Astrocyte (in vitro differentiated cells and primary cell): Measurements from ENCODE around the gene TPRG1.

Experiments used
- EZH2 ChIP-seq: IDR thresholded peaks from 2 replicates; pipeline ENCODE4 v1.6.1; 2012; ENCODE audit warnings: mild to moderate bottlenecking, low read length, inconsistent platforms; ENCODE audit not compliant: insufficient read depth
- TF ChIP-seq, protein P1 (sequence below): IDR thresholded peaks from 2 replicates; pipeline ENCODE4 v1.5.1; 2011; ENCODE audit warnings: low read depth, mild to moderate bottlenecking, inconsistent platforms, low read length, moderate library complexity; ENCODE audit not compliant: insufficient read depth

DNA sequence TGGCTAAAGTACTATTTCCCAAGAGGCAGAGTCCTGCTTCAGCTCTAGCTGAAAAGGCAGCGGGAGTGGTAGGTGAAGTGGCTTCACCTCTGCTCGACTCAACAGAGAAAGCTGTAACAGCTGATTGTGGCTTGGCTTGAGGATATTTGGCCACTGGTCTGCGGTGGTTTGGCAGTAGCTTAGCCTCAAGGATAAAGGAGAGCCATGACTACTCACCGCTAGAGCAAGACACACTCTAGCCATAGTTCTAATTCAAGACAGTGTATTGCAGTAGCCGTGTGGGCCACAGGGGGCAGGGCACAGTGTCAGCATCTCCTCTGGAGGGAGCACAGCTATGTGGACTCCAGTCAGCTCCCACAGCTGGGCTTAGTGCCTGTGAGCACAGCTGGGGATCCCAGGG lies 23.5 kb downstream of the TPRG1 start:
- TF ChIP-seq, protein P1, sequence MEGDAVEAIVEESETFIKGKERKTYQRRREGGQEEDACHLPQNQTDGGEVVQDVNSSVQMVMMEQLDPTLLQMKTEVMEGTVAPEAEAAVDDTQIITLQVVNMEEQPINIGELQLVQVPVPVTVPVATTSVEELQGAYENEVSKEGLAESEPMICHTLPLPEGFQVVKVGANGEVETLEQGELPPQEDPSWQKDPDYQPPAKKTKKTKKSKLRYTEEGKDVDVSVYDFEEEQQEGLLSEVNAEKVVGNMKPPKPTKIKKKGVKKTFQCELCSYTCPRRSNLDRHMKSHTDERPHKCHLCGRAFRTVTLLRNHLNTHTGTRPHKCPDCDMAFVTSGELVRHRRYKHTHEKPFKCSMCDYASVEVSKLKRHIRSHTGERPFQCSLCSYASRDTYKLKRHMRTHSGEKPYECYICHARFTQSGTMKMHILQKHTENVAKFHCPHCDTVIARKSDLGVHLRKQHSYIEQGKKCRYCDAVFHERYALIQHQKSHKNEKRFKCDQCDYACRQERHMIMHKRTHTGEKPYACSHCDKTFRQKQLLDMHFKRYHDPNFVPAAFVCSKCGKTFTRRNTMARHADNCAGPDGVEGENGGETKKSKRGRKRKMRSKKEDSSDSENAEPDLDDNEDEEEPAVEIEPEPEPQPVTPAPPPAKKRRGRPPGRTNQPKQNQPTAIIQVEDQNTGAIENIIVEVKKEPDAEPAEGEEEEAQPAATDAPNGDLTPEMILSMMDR = no peak
- no peak for TF ChIP-seq EZH2
